Testis (tissue), 2 donors: ENCODE results near the gene IPMK.

ENCODE experiments used
- POLR2A ChIP-seq: fragments of 450-650 bp; IDR thresholded peaks from one replicate; pipeline ENCODE4 v1.6.1; 2017; ENCODE audit warnings: antibody characterized with exemption, mild to moderate bottlenecking, moderate library complexity
- TF ChIP-seq, protein P1 (sequence below), 3 experiments: fragments of 450-650 bp in 2 of 3; fragments of 200-600 bp in 1 of 3; sonication (generic) in 1 of 3; IDR thresholded peaks; one replicate each; pipeline ENCODE4 v1.5.1; 2016 to 2019; ENCODE audit warnings: antibody characterized with exemption in 3 of 3, mild to moderate bottlenecking in 2 of 3, moderate library complexity in 1 of 3

DNA sequence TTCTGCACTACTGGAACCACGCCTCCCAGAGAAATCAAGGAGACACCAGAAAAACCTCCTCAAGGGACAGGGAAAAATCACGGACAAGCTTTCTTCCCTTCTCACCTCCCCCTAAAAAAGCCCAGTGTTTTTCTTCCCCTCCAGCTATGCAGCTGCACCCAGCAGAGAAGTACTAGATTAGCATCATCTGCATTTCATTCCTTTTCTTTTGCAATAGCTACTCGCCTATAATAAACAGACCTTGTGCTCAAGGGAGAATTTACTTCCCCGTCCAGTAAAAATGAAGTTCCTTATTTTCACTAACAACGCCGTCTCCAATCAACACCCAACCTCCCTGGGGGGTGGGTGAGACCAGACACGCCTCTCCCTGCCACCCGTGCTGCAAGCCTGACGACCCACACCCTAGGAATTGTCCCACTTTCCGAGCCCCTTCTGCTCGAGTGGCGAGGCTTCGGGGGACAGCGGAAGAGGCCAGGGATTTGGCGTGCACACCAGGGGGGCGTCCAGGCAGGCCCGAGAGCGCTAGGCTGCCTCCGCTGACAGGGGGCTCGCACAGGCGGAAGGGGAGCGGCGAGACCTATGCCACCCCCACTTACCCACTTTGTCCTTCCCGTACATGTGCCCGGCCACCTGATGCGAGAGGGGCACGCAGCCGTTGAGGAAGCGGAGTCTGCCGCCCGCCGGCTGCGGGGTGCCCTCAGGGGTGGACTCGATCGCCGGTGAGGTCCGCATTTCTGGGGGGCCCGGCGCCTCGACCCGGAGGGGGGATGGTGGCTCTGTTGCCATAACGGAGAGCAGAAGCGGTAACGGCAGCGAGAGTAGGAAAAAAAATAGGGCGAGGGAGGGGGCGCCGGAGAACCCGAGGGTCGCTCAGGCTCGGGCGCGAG, 625 bp downstream of the IPMK start:
- TF ChIP-seq POLR2A, result no peak
- TF ChIP-seq, protein P1, sequence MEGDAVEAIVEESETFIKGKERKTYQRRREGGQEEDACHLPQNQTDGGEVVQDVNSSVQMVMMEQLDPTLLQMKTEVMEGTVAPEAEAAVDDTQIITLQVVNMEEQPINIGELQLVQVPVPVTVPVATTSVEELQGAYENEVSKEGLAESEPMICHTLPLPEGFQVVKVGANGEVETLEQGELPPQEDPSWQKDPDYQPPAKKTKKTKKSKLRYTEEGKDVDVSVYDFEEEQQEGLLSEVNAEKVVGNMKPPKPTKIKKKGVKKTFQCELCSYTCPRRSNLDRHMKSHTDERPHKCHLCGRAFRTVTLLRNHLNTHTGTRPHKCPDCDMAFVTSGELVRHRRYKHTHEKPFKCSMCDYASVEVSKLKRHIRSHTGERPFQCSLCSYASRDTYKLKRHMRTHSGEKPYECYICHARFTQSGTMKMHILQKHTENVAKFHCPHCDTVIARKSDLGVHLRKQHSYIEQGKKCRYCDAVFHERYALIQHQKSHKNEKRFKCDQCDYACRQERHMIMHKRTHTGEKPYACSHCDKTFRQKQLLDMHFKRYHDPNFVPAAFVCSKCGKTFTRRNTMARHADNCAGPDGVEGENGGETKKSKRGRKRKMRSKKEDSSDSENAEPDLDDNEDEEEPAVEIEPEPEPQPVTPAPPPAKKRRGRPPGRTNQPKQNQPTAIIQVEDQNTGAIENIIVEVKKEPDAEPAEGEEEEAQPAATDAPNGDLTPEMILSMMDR (IDR thresholded peaks at IDR 0.05), result no peak
